ENCODE results near the gene FOXP1. TPM values are rescaled to one million over a fixed set of nuclear protein-coding genes. Genes with fewer than 3 reads are reported as not detected.

The FOXP1 gene
- total RNA-seq, 4 donors from 2014 or later = 86.4 to 107 (median 93.8) TPM

GRCh38 chr3:71218508-71218907, 365.0 kb downstream of the FOXP1 start:
- peaks cover 0 to 5% (median 0%) of the 10 kb centered on the region in 4 donors for H3K9me3 ChIP-seq
- no peak overlapping the region for H3K27ac ChIP-seq
- H3K27me3 ChIP-seq = no peaks in the 10 kb centered on the region
- TF ChIP-seq CTCF (IDR thresholded peaks at IDR 0.05) = no peak
- TF ChIP-seq EP300 (IDR thresholded peaks at IDR 0.05) = no peak
- no peak for TF ChIP-seq POLR2A (IDR thresholded peaks at IDR 0.05)
- H3K4me1 ChIP-seq = no peaks in the 10 kb centered on the region
- H3K4me3 ChIP-seq = no peak overlapping the region
- WGBS, 2 donors = 92 to 94% methylated on average over 5 of the region's 5 CpGs
- no peaks in the 10 kb centered on the region for H3K36me3 ChIP-seq
- DNase-seq (ENCODE audit: low spot score in 2 of 2) = no peak

- Histone ChIP-seq H3K36me3 (no peaks in the 10 kb centered on the region), H3K27me3 (no peaks in the 10 kb centered on the region), H3K4me1 (no peaks in the 10 kb centered on the region), H3K27ac (no peak overlapping the region), H3K4me3 (no peak overlapping the region), H3K9me3 (peaks cover 0 to 5% (median 0%) of the 10 kb centered on the region in 4 donors)
- DNase-seq (ENCODE audit: low spot score in 2 of 2) = no peak
- no peak for TF ChIP-seq CTCF (IDR thresholded peaks at IDR 0.05)
- TF ChIP-seq POLR2A (IDR thresholded peaks at IDR 0.05) = no peak
- TF ChIP-seq EP300 (IDR thresholded peaks at IDR 0.05) = no peak
- 81 to 86% methylated on average over 8 of the region's 8 CpGs for WGBS, 2 donors
Measured at GRCh38 chr3:71217640-71218222, 365.8 kb downstream of the FOXP1 start.

- Histone ChIP-seq H3K36me3 (no peaks in the 10 kb centered on the region), H3K4me3 (no peak overlapping the region), H3K9me3 (no peaks in the 10 kb centered on the region), H3K4me1 (peaks cover 0 to 12% (median 4%) of the 10 kb centered on the region in 4 donors), H3K27me3 (no peaks in the 10 kb centered on the region), H3K27ac (no peak overlapping the region)
- DNase-seq (ENCODE audit: low spot score in 2 of 2) = no peak
- TF ChIP-seq EP300 (IDR thresholded peaks at IDR 0.05) = no peak
- TF ChIP-seq CTCF (IDR thresholded peaks at IDR 0.05) = no peak
- TF ChIP-seq POLR2A (IDR thresholded peaks at IDR 0.05) = no peak
- WGBS, 2 donors = 47 to 55% methylated on average over 1 of the region's 1 CpG
Measured at GRCh38 chr3:71215351-71215750, 368.2 kb downstream of the FOXP1 start.

GRCh38 chr3:71214797-71215196, 368.7 kb downstream of the FOXP1 start:
- H3K27me3 ChIP-seq = no peaks in the 10 kb centered on the region
- TF ChIP-seq POLR2A (IDR thresholded peaks at IDR 0.05) (no peak), EP300 (IDR thresholded peaks at IDR 0.05) (no peak), CTCF (IDR thresholded peaks at IDR 0.05) (no peak)
- no peaks in the 10 kb centered on the region for H3K9me3 ChIP-seq
- peaks cover 0 to 18% (median 9%) of the 10 kb centered on the region in 4 donors for H3K4me1 ChIP-seq
- no peak for DNase-seq (ENCODE audit: low spot score in 2 of 2)
- no peak overlapping the region for H3K4me3 ChIP-seq
- H3K36me3 ChIP-seq = no peaks in the 10 kb centered on the region
- 89 to 100% methylated on average over 1 of the region's 1 CpG for WGBS, 2 donors
- H3K27ac ChIP-seq = no peak overlapping the region

GRCh38 chr3:71214016-71214415, 369.5 kb downstream of the FOXP1 start:
- WGBS, 2 donors = 83 to 98% methylated on average over 4 of the region's 4 CpGs

More at GRCh38 chr3:71214016-71214415, 369.5 kb downstream of the FOXP1 start:
- no peak for DNase-seq (ENCODE audit: low spot score in 2 of 2)
- H3K4me1 ChIP-seq = peaks cover 0 to 26% (median 13%) of the 10 kb centered on the region in 4 donors
- H3K9me3 ChIP-seq = no peaks in the 10 kb centered on the region
- no peak overlapping the region for H3K4me3 ChIP-seq
- no peak for TF ChIP-seq POLR2A (IDR thresholded peaks at IDR 0.05)
- no peak for TF ChIP-seq EP300 (IDR thresholded peaks at IDR 0.05)
- no peak for TF ChIP-seq CTCF (IDR thresholded peaks at IDR 0.05)
- no peaks in the 10 kb centered on the region for H3K36me3 ChIP-seq
- H3K27ac ChIP-seq = no peak overlapping the region
- no peaks in the 10 kb centered on the region for H3K27me3 ChIP-seq
